ENCODE measurements around the gene GHR. TPM values are rescaled to one million over a fixed set of nuclear protein-coding genes. Genes with fewer than 3 reads are reported as not detected.
"Not testable (repeated sequence)": the region's sequence is repeated elsewhere in the genome, so short reads cannot be mapped to it uniquely, and the experiment has no call there.

GHR gene
- total RNA-seq, 2 donors from 2014 or later = not detected

GRCh38 chr5:42721484-42721883 is 298.2 kb downstream of the GHR start:
- DNase-seq (ENCODE audit: low spot score) (no peak), ATAC-seq (no peak)
- Mint-ChIP-seq H3K4me3 (no peak overlapping the region), H3K36me3 (no peaks in the 10 kb centered on the region), H3K27me3 (peaks cover 3 to 4% of the 10 kb centered on the region in 2 donors), H3K27ac (no peak overlapping the region), H3K4me1 (ENCODE audit: low read depth in 2 of 2) (peaks cover 17 to 20% of the 10 kb centered on the region in 2 donors), H3K9me3 (no peaks in the 10 kb centered on the region)

GRCh38 chr5:42734531-42735058 is 311.4 kb downstream of the GHR start:
- H3K27me3 Mint-ChIP-seq, H3K4me3 Mint-ChIP-seq: not testable (repeated sequence)

DNA sequence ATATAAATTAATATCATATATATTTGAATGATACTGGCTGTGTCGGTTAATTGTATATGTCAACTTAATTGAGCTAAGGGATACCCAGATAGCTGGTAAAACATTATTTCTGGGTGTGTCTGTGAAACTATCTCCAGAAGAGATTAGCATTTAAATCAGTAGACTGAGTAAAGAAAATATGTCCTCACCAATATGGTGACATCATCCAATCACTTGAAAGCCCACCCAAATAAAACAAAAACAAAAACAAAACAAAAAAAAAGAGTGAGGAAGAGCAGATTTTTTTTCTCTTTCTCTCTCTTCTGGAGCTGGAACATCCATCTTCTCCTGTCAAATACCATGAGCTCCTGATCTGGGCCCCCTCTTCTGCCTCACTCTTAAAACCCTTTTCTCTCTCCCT is 317.7 kb downstream of the GHR start:
- ATAC-seq (no peak), DNase-seq (ENCODE audit: low spot score) (no peak)
- H3K27ac Mint-ChIP-seq = no peak overlapping the region
- H3K4me1 Mint-ChIP-seq (ENCODE audit: low read depth in 2 of 2) = no peaks in the 10 kb centered on the region
- peaks cover 4% of the 10 kb centered on the region for H3K36me3 Mint-ChIP-seq
- no peak overlapping the region for H3K4me3 Mint-ChIP-seq
- no peaks in the 10 kb centered on the region for H3K9me3 Mint-ChIP-seq
- H3K27me3 Mint-ChIP-seq = peaks cover 0 to 6% of the 10 kb centered on the region in 2 donors

More at GRCh38 chr5:42734531-42735058, 311.4 kb downstream of the GHR start:
- H3K36me3 Mint-ChIP-seq; H3K27ac Mint-ChIP-seq; ATAC-seq; H3K4me1 Mint-ChIP-seq (ENCODE audit: low read depth in 2 of 2); DNase-seq (ENCODE audit: low spot score); H3K9me3 Mint-ChIP-seq: not testable (repeated sequence)

- Mint-ChIP-seq H3K9me3 (no peaks in the 10 kb centered on the region), H3K27me3 (peaks cover 0 to 6% of the 10 kb centered on the region in 2 donors), H3K4me3 (no peak overlapping the region), H3K36me3 (peaks cover 4% of the 10 kb centered on the region), H3K4me1 (ENCODE audit: low read depth in 2 of 2) (peaks cover 0 to 4% of the 10 kb centered on the region in 2 donors), H3K27ac (no peak overlapping the region)
- ATAC-seq = no peak
- DNase-seq (ENCODE audit: low spot score) = no peak
Measured at GRCh38 chr5:42745426-42745825, 322.2 kb downstream of the GHR start.

GRCh38 chr5:42745856-42746255 is 322.6 kb downstream of the GHR start:
- Mint-ChIP-seq H3K4me1 (ENCODE audit: low read depth in 2 of 2) (peaks cover 0 to 4% of the 10 kb centered on the region in 2 donors), H3K9me3 (no peaks in the 10 kb centered on the region), H3K4me3 (no peak overlapping the region), H3K36me3 (peaks cover 4% of the 10 kb centered on the region), H3K27me3 (peaks cover 0 to 6% of the 10 kb centered on the region in 2 donors), H3K27ac (no peak overlapping the region)
- no peak for DNase-seq (ENCODE audit: low spot score)
- no peak for ATAC-seq

DNA sequence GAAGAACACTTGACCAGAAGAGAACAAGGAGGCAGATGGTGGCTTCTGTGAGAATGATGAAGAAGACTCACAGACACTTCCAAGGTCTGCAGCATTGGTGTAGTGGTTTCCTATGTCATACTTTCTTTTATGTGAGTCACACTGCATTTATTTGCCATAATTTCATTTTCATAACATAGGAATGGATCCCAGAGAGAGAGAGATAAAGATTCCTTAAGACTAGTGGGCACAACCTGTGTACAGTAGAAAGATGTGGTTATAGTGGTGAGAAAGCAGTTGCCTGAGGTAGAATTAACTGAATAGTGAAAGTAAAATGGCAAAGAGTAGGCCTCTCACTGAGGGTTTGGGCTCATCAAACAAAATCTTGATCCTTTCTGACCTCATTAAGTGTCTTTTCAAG is 325.8 kb downstream of the GHR start:
- H3K4me3 Mint-ChIP-seq = no peak overlapping the region
- no peak overlapping the region for H3K27ac Mint-ChIP-seq
- H3K36me3 Mint-ChIP-seq = no peaks in the 10 kb centered on the region
- DNase-seq (ENCODE audit: low spot score) (no peak), ATAC-seq (no peak)
- peaks cover 0 to 4% of the 10 kb centered on the region in 2 donors for H3K4me1 Mint-ChIP-seq (ENCODE audit: low read depth in 2 of 2)
- no peaks in the 10 kb centered on the region for H3K27me3 Mint-ChIP-seq
- no peaks in the 10 kb centered on the region for H3K9me3 Mint-ChIP-seq

DNA sequence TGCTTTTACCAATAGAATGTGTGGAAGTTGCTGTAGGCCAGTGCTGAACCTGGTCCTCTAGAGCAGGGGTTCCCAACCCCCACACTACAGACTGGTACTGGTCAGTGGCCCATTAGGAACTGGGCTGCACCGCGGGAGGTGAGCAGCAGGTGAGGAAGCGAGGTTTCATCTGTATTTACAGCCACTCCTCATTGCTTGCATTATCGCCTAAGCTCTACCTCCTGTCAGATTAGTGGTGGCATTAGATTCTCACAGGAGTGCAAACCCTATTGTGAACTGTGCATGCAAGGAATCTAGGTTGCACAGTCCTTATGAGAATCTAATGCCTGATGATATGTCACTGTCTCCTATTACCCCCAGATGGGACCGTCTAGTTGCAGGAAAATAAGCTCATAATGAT is 327.3 kb downstream of the GHR start:
- Mint-ChIP-seq H3K36me3 (no peaks in the 10 kb centered on the region), H3K27ac (no peak overlapping the region), H3K4me1 (ENCODE audit: low read depth in 2 of 2) (peaks cover 0 to 4% of the 10 kb centered on the region in 2 donors), H3K9me3 (no peaks in the 10 kb centered on the region), H3K4me3 (no peak overlapping the region), H3K27me3 (no peaks in the 10 kb centered on the region)
- no peak for DNase-seq (ENCODE audit: low spot score)
- ATAC-seq = no peak

GRCh38 chr5:42751044-42751443 is 327.8 kb downstream of the GHR start:
- Mint-ChIP-seq H3K36me3 (no peaks in the 10 kb centered on the region), H3K27me3 (no peaks in the 10 kb centered on the region), H3K27ac (no peak overlapping the region), H3K4me1 (ENCODE audit: low read depth in 2 of 2) (peaks cover 0 to 4% of the 10 kb centered on the region in 2 donors), H3K4me3 (no peak overlapping the region), H3K9me3 (no peaks in the 10 kb centered on the region)
- ATAC-seq = no peak
- no peak for DNase-seq (ENCODE audit: low spot score)

- no peaks in the 10 kb centered on the region for H3K9me3 Mint-ChIP-seq
- H3K36me3 Mint-ChIP-seq = no peaks in the 10 kb centered on the region
- H3K4me3 Mint-ChIP-seq = no peak overlapping the region
- no peak overlapping the region for H3K27ac Mint-ChIP-seq
- peaks cover 0 to 2% of the 10 kb centered on the region in 2 donors for H3K27me3 Mint-ChIP-seq
- ATAC-seq = no peak
- no peak for DNase-seq (ENCODE audit: low spot score)
- peaks cover 11 to 14% of the 10 kb centered on the region in 2 donors for H3K4me1 Mint-ChIP-seq (ENCODE audit: low read depth in 2 of 2)
Measured at GRCh38 chr5:42753099-42753498, 329.9 kb downstream of the GHR start.

- H3K4me1 Mint-ChIP-seq (ENCODE audit: low read depth in 2 of 2) = peaks cover 7 to 14% of the 10 kb centered on the region in 2 donors
- peak within 1 kb of the TSS; percentile 61 to 77 for H3K27ac Mint-ChIP-seq
- H3K27me3 Mint-ChIP-seq = peaks cover 0 to 2% of the 10 kb centered on the region in 2 donors
- H3K9me3 Mint-ChIP-seq = no peaks in the 10 kb centered on the region
- peak within 1 kb of the TSS; percentile 93 for H3K4me3 Mint-ChIP-seq
- DNase-seq (ENCODE audit: low spot score) (peak; percentile 61), ATAC-seq (peak; percentile 89 to 96)
- H3K36me3 Mint-ChIP-seq = no peaks in the 10 kb centered on the region
Measured at GRCh38 chr5:42756606-42757601, 333.7 kb downstream of the GHR start, which contains the start of gene CCDC152. Gene CCDC152, plus strand, starts transcription at chr5:42756818. Its CDS starts 2,304 bp downstream, at chr5:42759122.

- Mint-ChIP-seq H3K27me3 (peaks cover 0 to 2% of the 10 kb centered on the region in 2 donors), H3K36me3 (peaks cover under 1% of the 10 kb centered on the region), H3K4me3 (no peak overlapping the region), H3K4me1 (ENCODE audit: low read depth in 2 of 2) (peaks cover 7 to 14% of the 10 kb centered on the region in 2 donors), H3K27ac (no peak overlapping the region), H3K9me3 (no peaks in the 10 kb centered on the region)
- no peak for ATAC-seq
- DNase-seq (ENCODE audit: low spot score) = no peak
Measured at GRCh38 chr5:42759456-42759855, 336.2 kb downstream of the GHR start.

DNA sequence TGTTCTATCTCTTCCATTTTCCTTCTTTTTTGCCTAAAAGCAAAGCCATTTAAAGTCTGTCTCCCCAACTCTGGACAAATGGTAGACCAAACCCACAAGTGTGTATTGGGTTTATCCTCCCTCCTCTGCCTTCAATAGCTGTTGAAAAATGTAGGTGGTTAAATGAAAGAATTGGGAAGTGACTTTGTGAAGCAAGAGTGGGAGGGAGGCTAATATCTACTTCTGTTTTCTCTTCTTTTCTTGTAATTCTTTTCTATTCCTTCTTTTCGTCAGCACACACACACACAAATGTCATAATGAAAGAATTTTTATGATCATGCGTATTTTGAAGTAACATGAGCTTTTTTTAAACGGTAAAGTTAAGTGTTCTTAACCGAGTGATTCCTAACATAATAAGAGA is 337.2 kb downstream of the GHR start:
- no peaks in the 10 kb centered on the region for H3K9me3 Mint-ChIP-seq
- peaks cover 7 to 14% of the 10 kb centered on the region in 2 donors for H3K4me1 Mint-ChIP-seq (ENCODE audit: low read depth in 2 of 2)
- no peak for ATAC-seq
- no peak for DNase-seq (ENCODE audit: low spot score)
- peaks cover 4% of the 10 kb centered on the region for H3K36me3 Mint-ChIP-seq
- H3K27ac Mint-ChIP-seq = no peak overlapping the region
- H3K27me3 Mint-ChIP-seq = peaks cover 0 to 4% of the 10 kb centered on the region in 2 donors
- H3K4me3 Mint-ChIP-seq = no peak overlapping the region

DNA sequence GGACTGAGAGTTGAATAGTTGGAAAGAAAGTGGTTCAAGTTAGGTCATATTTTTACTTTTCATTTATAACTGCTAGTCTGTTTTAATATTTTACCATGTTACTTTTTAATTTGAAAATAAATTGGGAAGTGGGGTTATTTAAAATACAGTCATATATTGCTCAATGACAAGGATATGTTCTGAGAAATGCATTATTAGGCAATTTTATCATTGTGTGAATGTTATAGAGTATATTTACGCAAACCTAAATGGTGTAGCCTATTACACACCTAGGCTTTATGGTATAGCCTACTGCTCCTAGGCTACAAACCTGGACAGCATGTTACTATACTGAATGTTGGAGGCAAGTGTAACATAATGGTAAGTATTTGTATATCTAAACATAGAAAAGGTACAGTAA is 338.6 kb downstream of the GHR start:
- peaks cover 0 to 4% of the 10 kb centered on the region in 2 donors for H3K27me3 Mint-ChIP-seq

DNA sequence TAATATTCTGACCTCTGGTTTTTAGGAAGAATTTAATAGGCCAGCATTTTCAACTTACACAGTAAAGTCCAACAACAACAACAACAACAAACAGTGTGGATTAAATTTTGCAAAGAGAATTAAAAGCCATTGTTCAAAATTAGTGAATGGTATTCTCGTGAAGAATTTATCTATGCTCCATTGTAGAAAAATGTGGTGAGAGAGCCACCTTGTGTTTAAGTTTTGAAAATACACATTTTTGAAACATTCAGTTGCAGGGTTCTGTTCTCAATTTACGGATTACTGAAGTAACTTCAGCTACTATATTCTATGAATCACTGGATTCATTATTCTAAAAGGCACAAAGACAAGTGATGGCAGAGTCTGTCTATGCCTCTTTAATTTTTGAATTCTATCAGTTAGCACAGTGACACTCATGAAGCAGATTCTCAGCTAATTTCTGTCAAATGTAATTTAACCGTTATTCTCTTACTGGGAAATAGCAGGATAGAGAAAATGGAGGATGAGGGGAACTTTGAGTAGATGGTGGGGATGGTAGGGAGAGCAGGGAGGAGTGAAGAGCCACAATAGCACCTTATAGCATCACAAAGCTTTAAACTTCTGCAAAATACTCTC is 344.4 kb downstream of the GHR start:
- no peak for ATAC-seq
- H3K9me3 Mint-ChIP-seq = no peaks in the 10 kb centered on the region
- H3K27ac Mint-ChIP-seq = no peak overlapping the region
- peaks cover 0 to 2% of the 10 kb centered on the region in 2 donors for H3K27me3 Mint-ChIP-seq
- DNase-seq (ENCODE audit: low spot score) = no peak
- H3K36me3 Mint-ChIP-seq = peaks cover 4% of the 10 kb centered on the region
- H3K4me3 Mint-ChIP-seq = no peak overlapping the region
- no peaks in the 10 kb centered on the region for H3K4me1 Mint-ChIP-seq (ENCODE audit: low read depth in 2 of 2)

More for the DNA sequence above, 338.6 kb downstream of the GHR start:
- H3K27ac Mint-ChIP-seq = no peak overlapping the region
- peaks cover 7 to 9% of the 10 kb centered on the region in 2 donors for H3K4me1 Mint-ChIP-seq (ENCODE audit: low read depth in 2 of 2)
- peaks cover 4% of the 10 kb centered on the region for H3K36me3 Mint-ChIP-seq
- ATAC-seq (no peak), DNase-seq (ENCODE audit: low spot score) (no peak)
- no peak overlapping the region for H3K4me3 Mint-ChIP-seq
- H3K9me3 Mint-ChIP-seq = no peaks in the 10 kb centered on the region

Data from natural killer cell treated with Interleukin-12 subunit alpha and Interleukin-12 subunit beta and Interleukin-15 and Interleukin-18, amount 100 ng/mL, for 72 hours (primary cell).